Effector memory CD8-positive, alpha-beta T cell (primary cell): ENCODE data around the gene PRKN.

ENCODE experiments used
- ATAC-seq: fragments of 150-1000 bp; cut with Tn5 transposase; replicated peaks from 2 replicates; pipeline ENCODE4 v1.10.0; 2021; ENCODE audit warnings: mild to moderate bottlenecking, moderate library complexity
- DNase-seq, 3 experiments: peaks; one replicate each; pipeline ENCODE4 v3.0.0; 2021
- H3K27ac Mint-ChIP-seq, 2 donors: one replicate each; pipeline ENCODE4 v1.8.0; 2022; ENCODE audit warnings: mild to moderate bottlenecking in 2 of 2, mixed read lengths in 2 of 2, moderate library complexity in 2 of 2
- H3K27me3 Mint-ChIP-seq, 2 donors: one replicate each; pipeline ENCODE4 v1.8.0; 2022; ENCODE audit warnings: mixed read lengths in 2 of 2
- H3K36me3 Mint-ChIP-seq: one replicate; pipeline ENCODE4 v1.8.0; 2022; ENCODE audit warnings: mild to moderate bottlenecking, moderate library complexity, mixed read lengths; ENCODE audit not compliant: insufficient read depth
- H3K4me1 Mint-ChIP-seq, 2 donors: one replicate each; pipeline ENCODE4 v1.8.0; 2022; ENCODE audit warnings: low read depth in 2 of 2, mixed read lengths in 2 of 2
- H3K4me3 Mint-ChIP-seq, 2 donors: one replicate each; pipeline ENCODE4 v1.8.0; 2022; ENCODE audit warnings: mild to moderate bottlenecking in 2 of 2, mixed read lengths in 2 of 2, moderate library complexity in 2 of 2
- H3K9me3 Mint-ChIP-seq, 2 donors: one replicate each; pipeline ENCODE4 v1.8.0; 2022; ENCODE audit warnings: mixed read lengths in 2 of 2

The PRKN gene

DNA sequence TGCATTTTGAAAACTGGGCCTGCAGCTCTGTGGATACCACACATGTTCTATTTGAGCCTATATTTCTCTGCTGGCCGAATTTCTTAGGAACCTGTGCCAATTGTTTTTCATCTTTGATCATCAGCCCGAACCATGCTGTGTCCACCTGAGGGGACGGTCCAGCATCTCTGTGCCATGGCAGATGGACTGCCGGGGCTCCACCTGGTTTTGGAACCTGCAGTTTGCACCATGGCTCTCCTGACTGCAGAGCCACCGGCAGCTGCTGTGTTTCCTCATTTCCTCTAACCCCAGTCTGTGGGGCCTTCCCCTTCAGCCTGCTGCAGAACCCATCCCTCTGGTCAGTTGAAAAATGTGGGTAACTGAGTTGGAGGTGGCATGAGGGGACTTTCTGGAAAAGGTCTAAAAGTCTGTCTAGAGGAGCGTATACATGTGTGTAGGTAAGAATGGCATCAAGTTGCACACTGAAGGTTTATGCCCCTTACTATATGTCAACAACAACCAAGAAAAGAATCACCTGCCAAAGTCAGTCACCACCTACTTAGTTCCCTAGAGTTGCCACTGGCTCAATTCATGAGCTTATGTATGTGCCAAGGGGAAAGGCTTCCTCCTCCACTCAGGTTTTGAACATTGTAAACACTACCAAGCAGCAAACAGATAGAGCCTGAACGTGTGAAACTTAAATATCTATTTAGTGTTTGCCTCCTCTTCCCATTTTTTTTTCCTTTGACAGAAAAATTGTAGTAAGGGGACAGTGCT lies 548.2 kb downstream of the PRKN start:
- H3K9me3 Mint-ChIP-seq: no peaks in the 10 kb centered on the region
- no peaks in the 10 kb centered on the region for H3K4me1 Mint-ChIP-seq
- H3K36me3 Mint-ChIP-seq: no peaks in the 10 kb centered on the region
- DNase-seq (no peak), ATAC-seq (no peak)
- H3K27me3 Mint-ChIP-seq: no peaks in the 10 kb centered on the region
- no peak overlapping the region for H3K4me3 Mint-ChIP-seq
- H3K27ac Mint-ChIP-seq: no peak overlapping the region

GRCh38 chr6:162178666-162179065 lies 548.9 kb downstream of the PRKN start:
- DNase-seq (no peak), ATAC-seq (no peak)
- H3K9me3 Mint-ChIP-seq: no peaks in the 10 kb centered on the region
- no peaks in the 10 kb centered on the region for H3K4me1 Mint-ChIP-seq
- no peaks in the 10 kb centered on the region for H3K27me3 Mint-ChIP-seq
- no peaks in the 10 kb centered on the region for H3K36me3 Mint-ChIP-seq
- no peak overlapping the region for H3K27ac Mint-ChIP-seq
- H3K4me3 Mint-ChIP-seq: no peak overlapping the region

- ATAC-seq (no peak), DNase-seq (no peak)
- no peak overlapping the region for H3K4me3 Mint-ChIP-seq
- no peaks in the 10 kb centered on the region for H3K9me3 Mint-ChIP-seq
- no peak overlapping the region for H3K27ac Mint-ChIP-seq
- H3K4me1 Mint-ChIP-seq: no peaks in the 10 kb centered on the region
- no peaks in the 10 kb centered on the region for H3K36me3 Mint-ChIP-seq
- no peaks in the 10 kb centered on the region for H3K27me3 Mint-ChIP-seq
These were observed 549.3 kb downstream of the PRKN start for GRCh38 chr6:162178266-162178665.

DNA sequence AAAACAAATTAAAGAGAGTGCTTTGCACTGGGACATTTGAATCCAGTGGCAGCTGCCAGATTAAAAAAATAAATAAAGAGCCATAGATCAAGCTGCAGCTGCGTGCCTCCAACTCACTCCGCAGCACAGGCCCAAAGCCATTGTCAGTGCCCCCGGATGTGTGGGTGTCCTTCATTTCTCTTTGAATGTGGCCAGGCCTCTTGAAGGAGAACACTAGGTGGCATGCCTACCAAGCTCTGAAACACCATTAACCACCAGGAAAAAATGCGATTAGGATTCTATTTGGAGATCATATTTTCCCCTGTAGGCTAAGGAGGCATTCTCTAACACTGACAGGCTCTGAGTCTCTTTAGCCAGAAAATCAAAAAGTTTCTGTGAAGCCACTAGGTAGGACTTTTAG lies 549.8 kb downstream of the PRKN start:
- ATAC-seq (no peak), DNase-seq (no peak)
- no peak overlapping the region for H3K4me3 Mint-ChIP-seq

GRCh38 chr6:162173466-162173865 lies 554.1 kb downstream of the PRKN start:
- H3K36me3 Mint-ChIP-seq: no peaks in the 10 kb centered on the region
- ATAC-seq (no peak), DNase-seq (no peak)
- H3K9me3 Mint-ChIP-seq: no peaks in the 10 kb centered on the region
- H3K27ac Mint-ChIP-seq: no peak overlapping the region
- no peaks in the 10 kb centered on the region for H3K27me3 Mint-ChIP-seq
- no peaks in the 10 kb centered on the region for H3K4me1 Mint-ChIP-seq
- no peak overlapping the region for H3K4me3 Mint-ChIP-seq

More for the DNA sequence above, 549.8 kb downstream of the PRKN start:
- Mint-ChIP-seq H3K36me3 (no peaks in the 10 kb centered on the region), H3K27ac (no peak overlapping the region), H3K4me1 (no peaks in the 10 kb centered on the region), H3K9me3 (no peaks in the 10 kb centered on the region), H3K27me3 (no peaks in the 10 kb centered on the region)

- Mint-ChIP-seq H3K27ac (no peak overlapping the region), H3K27me3 (no peaks in the 10 kb centered on the region), H3K9me3 (no peaks in the 10 kb centered on the region), H3K36me3 (no peaks in the 10 kb centered on the region), H3K4me3 (no peak overlapping the region), H3K4me1 (no peaks in the 10 kb centered on the region)
- DNase-seq (no peak), ATAC-seq (no peak)
These were observed 562.1 kb downstream of the PRKN start for GRCh38 chr6:162165479-162165878.

DNA sequence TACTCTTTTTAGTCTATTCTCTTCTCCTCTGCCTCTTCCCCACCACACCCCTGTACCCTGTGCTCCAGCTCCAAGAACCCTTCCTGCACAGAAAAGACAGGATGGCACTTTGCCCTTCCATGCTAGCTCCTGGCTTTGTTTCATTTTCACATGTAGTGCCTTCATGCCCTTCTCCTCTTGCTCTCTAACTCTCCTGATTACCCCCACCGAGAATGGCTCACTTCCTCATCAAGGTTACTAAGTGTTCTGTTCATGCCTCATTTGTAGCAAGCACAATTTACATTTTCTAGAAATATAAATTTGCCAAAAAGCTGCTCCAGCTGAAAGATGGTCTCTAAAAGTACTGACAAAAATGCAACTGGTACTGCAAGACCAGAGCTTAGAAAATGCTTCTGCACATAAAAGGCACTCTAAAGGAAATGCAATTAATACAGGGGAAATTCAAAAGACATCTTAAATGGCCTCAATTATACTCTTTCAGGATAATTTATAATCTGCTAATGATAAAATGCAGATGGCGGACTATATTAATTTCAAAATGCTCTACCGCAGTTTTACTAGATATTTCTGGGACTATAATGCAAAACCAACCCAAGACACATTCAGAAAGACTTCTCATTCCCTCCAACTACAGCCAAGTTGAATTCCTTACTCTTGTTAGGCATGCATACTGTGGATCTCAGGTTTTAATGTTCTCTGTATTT lies 570.2 kb downstream of the PRKN start:
- no peak overlapping the region for H3K27ac Mint-ChIP-seq
- H3K36me3 Mint-ChIP-seq: no peaks in the 10 kb centered on the region
- DNase-seq (no peak), ATAC-seq (no peak)
- H3K27me3 Mint-ChIP-seq: no peaks in the 10 kb centered on the region
- H3K9me3 Mint-ChIP-seq: peaks cover 0 to 8% of the 10 kb centered on the region in 2 donors
- no peaks in the 10 kb centered on the region for H3K4me1 Mint-ChIP-seq
- H3K4me3 Mint-ChIP-seq: no peak overlapping the region

DNA sequence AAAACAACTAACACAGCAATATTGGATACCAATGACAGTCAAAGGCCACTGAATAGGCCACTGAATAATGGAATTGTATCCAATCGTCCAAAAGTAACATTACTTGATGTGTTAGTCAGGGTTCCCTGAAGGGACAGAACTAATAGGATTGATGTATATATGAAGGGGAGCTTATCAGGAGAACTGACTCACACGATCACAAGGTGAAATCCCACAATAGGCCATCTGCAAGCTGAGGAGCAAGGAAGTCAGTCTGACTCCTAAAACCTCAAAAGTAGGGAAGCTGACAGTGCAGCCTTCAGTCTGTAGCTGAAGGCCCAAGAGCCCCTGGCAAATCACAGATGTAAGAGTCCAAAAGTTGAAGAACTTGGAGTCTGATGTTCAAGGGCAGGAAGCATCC lies 571.4 kb downstream of the PRKN start:
- no peak for DNase-seq
- no peak for ATAC-seq
- no peaks in the 10 kb centered on the region for H3K27me3 Mint-ChIP-seq
- no peak overlapping the region for H3K4me3 Mint-ChIP-seq
- H3K36me3 Mint-ChIP-seq: no peaks in the 10 kb centered on the region
- peaks cover 0 to 8% of the 10 kb centered on the region in 2 donors for H3K9me3 Mint-ChIP-seq
- no peak overlapping the region for H3K27ac Mint-ChIP-seq
- no peaks in the 10 kb centered on the region for H3K4me1 Mint-ChIP-seq

DNA sequence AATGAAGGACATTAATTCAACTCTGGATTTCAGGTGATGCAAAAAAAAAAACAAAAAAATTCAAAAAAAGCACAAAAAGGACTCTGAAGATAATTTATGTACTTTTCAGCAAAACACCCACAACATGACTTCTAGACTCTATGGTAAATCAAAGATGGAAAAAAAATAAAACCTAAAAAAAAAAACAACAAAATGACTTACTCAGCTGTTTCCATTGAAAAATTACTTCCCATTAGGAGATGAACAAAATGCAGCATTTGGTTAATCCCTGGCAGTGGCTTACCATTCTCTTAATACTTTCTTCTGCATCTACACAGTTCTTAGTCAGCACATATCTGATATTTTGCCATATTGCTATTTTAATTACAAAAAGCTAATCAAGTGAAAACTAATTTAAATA lies 572.6 kb downstream of the PRKN start:
- H3K36me3 Mint-ChIP-seq: no peaks in the 10 kb centered on the region

DNA sequence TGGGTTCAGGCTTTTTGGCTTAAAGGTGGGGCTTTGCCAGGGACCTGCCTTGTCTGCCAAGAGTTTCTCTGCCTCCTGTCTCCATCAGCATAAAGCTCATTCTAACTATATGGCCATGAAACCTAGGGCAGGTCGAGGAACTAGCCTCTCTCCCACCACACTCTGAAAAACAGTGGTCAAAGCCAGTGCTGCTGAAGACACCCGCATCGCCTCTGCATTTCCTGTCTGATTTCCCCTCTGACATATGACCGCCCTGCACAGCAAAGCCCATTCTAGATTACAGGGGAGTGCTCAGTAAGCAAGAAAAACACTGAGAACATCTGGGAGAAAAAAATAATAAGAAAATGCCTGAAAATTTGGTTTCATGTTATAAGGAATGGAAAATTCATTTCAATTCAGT lies 573.6 kb downstream of the PRKN start:
- no peak for ATAC-seq
- H3K4me1 Mint-ChIP-seq: no peaks in the 10 kb centered on the region
- peaks cover 0 to 9% of the 10 kb centered on the region in 2 donors for H3K9me3 Mint-ChIP-seq
- H3K27me3 Mint-ChIP-seq: no peaks in the 10 kb centered on the region
- no peak overlapping the region for H3K27ac Mint-ChIP-seq
- H3K4me3 Mint-ChIP-seq: no peak overlapping the region
- no peaks in the 10 kb centered on the region for H3K36me3 Mint-ChIP-seq
- no peak for DNase-seq

More for the DNA sequence above, 572.6 kb downstream of the PRKN start:
- H3K27me3 Mint-ChIP-seq: no peaks in the 10 kb centered on the region
- no peak for DNase-seq
- H3K4me3 Mint-ChIP-seq: no peak overlapping the region
- H3K9me3 Mint-ChIP-seq: peaks cover 0 to 8% of the 10 kb centered on the region in 2 donors
- no peak overlapping the region for H3K27ac Mint-ChIP-seq
- H3K4me1 Mint-ChIP-seq: no peaks in the 10 kb centered on the region
- ATAC-seq: no peak

DNA sequence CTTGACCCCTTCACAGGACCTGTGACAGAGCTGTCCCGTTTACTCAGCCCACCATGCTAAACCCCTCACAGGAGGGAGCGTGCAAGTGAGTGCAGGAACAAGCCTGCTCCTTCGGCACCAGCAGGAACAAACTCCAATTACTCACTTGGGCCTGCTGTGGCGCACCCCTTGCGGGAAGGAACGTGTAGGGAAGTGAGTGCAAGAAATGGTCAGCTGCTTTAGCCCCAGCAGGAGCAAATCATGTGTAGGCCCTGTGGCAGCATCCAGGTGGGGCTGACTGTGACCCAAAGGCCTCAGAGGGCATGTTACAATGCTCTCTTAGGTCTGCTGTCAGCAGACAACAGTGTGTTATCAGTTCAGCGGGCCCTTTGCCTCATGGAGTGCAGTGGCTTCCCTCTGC lies 574.4 kb downstream of the PRKN start:
- Mint-ChIP-seq H3K27ac (no peak overlapping the region), H3K9me3 (peaks cover 0 to 7% of the 10 kb centered on the region in 2 donors), H3K27me3 (no peaks in the 10 kb centered on the region), H3K4me3 (no peak overlapping the region), H3K4me1 (no peaks in the 10 kb centered on the region), H3K36me3 (no peaks in the 10 kb centered on the region)
- ATAC-seq: no peak
- DNase-seq: no peak

- H3K4me1 Mint-ChIP-seq: no peaks in the 10 kb centered on the region
- H3K27me3 Mint-ChIP-seq: no peaks in the 10 kb centered on the region
- no peaks in the 10 kb centered on the region for H3K36me3 Mint-ChIP-seq
- H3K4me3 Mint-ChIP-seq: no peak overlapping the region
- no peak overlapping the region for H3K27ac Mint-ChIP-seq
- DNase-seq (no peak), ATAC-seq (no peak)
- peaks cover 0 to 7% of the 10 kb centered on the region in 2 donors for H3K9me3 Mint-ChIP-seq
These were observed 576.4 kb downstream of the PRKN start for GRCh38 chr6:162151021-162151665.

GRCh38 chr6:162150295-162150694 lies 577.3 kb downstream of the PRKN start:
- ATAC-seq: no peak
- H3K4me1 Mint-ChIP-seq: no peaks in the 10 kb centered on the region
- H3K27ac Mint-ChIP-seq: no peak overlapping the region

DNA sequence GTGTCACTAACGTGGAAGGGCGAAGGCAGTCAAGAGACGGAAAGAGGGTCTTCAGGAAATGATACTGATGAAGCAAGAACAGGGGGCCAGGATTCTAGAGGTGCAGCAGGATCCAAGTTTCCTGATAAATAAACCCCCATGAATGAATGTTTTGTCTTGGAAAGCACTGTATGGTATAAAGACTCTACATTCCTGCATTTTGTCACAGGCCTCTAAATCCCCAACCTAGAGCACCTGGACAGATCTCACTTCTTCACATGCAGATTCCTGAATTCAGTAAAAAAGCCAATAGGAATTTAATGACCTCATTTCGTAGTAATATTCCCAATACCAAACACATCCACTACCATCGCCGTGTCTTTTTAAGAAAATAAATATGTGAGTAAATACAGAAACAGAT lies 577.8 kb downstream of the PRKN start:
- Mint-ChIP-seq H3K9me3 (peaks cover 0 to 4% of the 10 kb centered on the region in 2 donors), H3K4me1 (no peaks in the 10 kb centered on the region), H3K36me3 (no peaks in the 10 kb centered on the region), H3K27ac (no peak overlapping the region), H3K4me3 (no peak overlapping the region), H3K27me3 (no peaks in the 10 kb centered on the region)
- ATAC-seq: no peak
- DNase-seq: no peak

More at GRCh38 chr6:162150295-162150694, 577.3 kb downstream of the PRKN start:
- Mint-ChIP-seq H3K27me3 (no peaks in the 10 kb centered on the region), H3K4me3 (no peak overlapping the region), H3K36me3 (no peaks in the 10 kb centered on the region), H3K9me3 (peaks cover 0 to 6% of the 10 kb centered on the region in 2 donors)
- no peak for DNase-seq
